ENCODE results near the gene RGP1.
A peak's percentile ranks its signal among the peaks of the same experiment; 100 is the strongest.

GRCh38 chr9:35728041-35728971, 20.8 kb upstream of the RGP1 start:
- TF ChIP-seq POLR2AphosphoS5 (IDR thresholded peaks at IDR 0.05; ENCODE audit: insufficient read depth in 1 of 2, low read depth in 1 of 2) (peak in 1 of 2 donors; percentile 82), CTCF (IDR thresholded peaks at IDR 0.05) (no peak), POLR2A (IDR thresholded peaks at IDR 0.05) (peak in 1 of 2 donors; percentile 35)

Measured in vagina (tissue), 2 donors.